ENCODE data around the gene IVD. TPM values are rescaled to one million over a fixed set of nuclear protein-coding genes. Genes with fewer than 3 reads are reported as not detected.

The IVD gene
- polyA plus RNA-seq, 1 donor from 2014 or later = 28.6 TPM

GRCh38 chr15:40454904-40455391 is 49.4 kb downstream of the IVD start:
- no peak overlapping the region for H3K4me2 ChIP-seq (ENCODE audit: low read length)

GRCh38 chr15:40456299-40456712 is 50.7 kb downstream of the IVD start:
- H3K79me2 ChIP-seq (replicated peaks; ENCODE audit: insufficient read depth, low read length) = peaks cover 2% of the 10 kb centered on the region
- no peaks in the 10 kb centered on the region for H3K27me3 ChIP-seq (ENCODE audit: insufficient read depth, low read depth, low read length)
- H4K20me1 ChIP-seq (ENCODE audit: insufficient read depth) = no peaks in the 10 kb centered on the region
- H3K9me3 ChIP-seq (ENCODE audit: low read length) = no peaks in the 10 kb centered on the region
- H3K4me2 ChIP-seq (ENCODE audit: low read length) = no peak overlapping the region
- H3K27ac ChIP-seq (ENCODE audit: low read length) = no peak overlapping the region
- H3K4me3 ChIP-seq (ENCODE audit: low read length) = no peak overlapping the region
- no peaks in the 10 kb centered on the region for H3K36me3 ChIP-seq (ENCODE audit: insufficient read depth, low read length)
- H3F3A ChIP-seq (ENCODE audit: insufficient read depth, low read length, poor library complexity, severe bottlenecking) = no peaks in the 10 kb centered on the region
- H3K9ac ChIP-seq (ENCODE audit: low read length) = no peak overlapping the region
- H2AFZ ChIP-seq (ENCODE audit: low read depth, low read length) = no peak overlapping the region
- H3K9me2 ChIP-seq (ENCODE audit: insufficient read depth, low read length) = no peaks in the 10 kb centered on the region
- no peak for TF ChIP-seq EZH2 (IDR thresholded peaks at IDR 0.05; ENCODE audit: borderline replicate concordance, insufficient read depth, low read length, poor library complexity, severe bottlenecking)
- no peak for TF ChIP-seq SMC3 (conservative IDR thresholded peaks at IDR 0.05; ENCODE audit: poor library complexity)
- TF ChIP-seq MXI1 (conservative IDR thresholded peaks at IDR 0.05; ENCODE audit: poor library complexity, severe bottlenecking) = no peak
- no peak for TF ChIP-seq TAF1 (IDR thresholded peaks at IDR 0.05; ENCODE audit: low read depth)
- TF ChIP-seq POLR2AphosphoS5 (IDR thresholded peaks at IDR 0.05) = no peak
- TF ChIP-seq EP300 (conservative IDR thresholded peaks at IDR 0.05; ENCODE audit: poor library complexity, severe bottlenecking) = no peak
- TF ChIP-seq CTCF (IDR thresholded peaks at IDR 0.05; ENCODE audit: poor library complexity, severe bottlenecking) = no peak

More at GRCh38 chr15:40454904-40455391, 49.4 kb downstream of the IVD start:
- H3F3A ChIP-seq (ENCODE audit: insufficient read depth, low read length, poor library complexity, severe bottlenecking) = no peaks in the 10 kb centered on the region
- peaks cover 12% of the 10 kb centered on the region for H3K79me2 ChIP-seq (replicated peaks; ENCODE audit: insufficient read depth, low read length)
- H2AFZ ChIP-seq (ENCODE audit: low read depth, low read length) = no peak overlapping the region
- no peaks in the 10 kb centered on the region for H3K36me3 ChIP-seq (ENCODE audit: insufficient read depth, low read length)
- no peaks in the 10 kb centered on the region for H3K9me2 ChIP-seq (ENCODE audit: insufficient read depth, low read length)
- H3K27me3 ChIP-seq (ENCODE audit: insufficient read depth, low read depth, low read length) = no peaks in the 10 kb centered on the region
- TF ChIP-seq TAF1 (IDR thresholded peaks at IDR 0.05; ENCODE audit: low read depth) = no peak
- TF ChIP-seq CTCF (IDR thresholded peaks at IDR 0.05; ENCODE audit: poor library complexity, severe bottlenecking) = no peak
- no peak for TF ChIP-seq EZH2 (IDR thresholded peaks at IDR 0.05; ENCODE audit: borderline replicate concordance, insufficient read depth, low read length, poor library complexity, severe bottlenecking)
- TF ChIP-seq EP300 (conservative IDR thresholded peaks at IDR 0.05; ENCODE audit: poor library complexity, severe bottlenecking) = no peak
- TF ChIP-seq REST (IDR thresholded peaks at IDR 0.05; ENCODE audit: borderline replicate concordance) = no peak
- no peak for TF ChIP-seq POLR2AphosphoS5 (IDR thresholded peaks at IDR 0.05)
- no peak for TF ChIP-seq MXI1 (conservative IDR thresholded peaks at IDR 0.05; ENCODE audit: poor library complexity, severe bottlenecking)
- TF ChIP-seq SMC3 (conservative IDR thresholded peaks at IDR 0.05; ENCODE audit: poor library complexity) = no peak
- TF ChIP-seq RAD21 (conservative IDR thresholded peaks at IDR 0.05) = no peak
- H3K9me3 ChIP-seq (ENCODE audit: low read length) = no peaks in the 10 kb centered on the region
- H4K20me1 ChIP-seq (ENCODE audit: insufficient read depth) = peaks cover 3% of the 10 kb centered on the region
- H3K9ac ChIP-seq (ENCODE audit: low read length) = no peak overlapping the region
- no peak overlapping the region for H3K27ac ChIP-seq (ENCODE audit: low read length)
- no peak overlapping the region for H3K4me3 ChIP-seq (ENCODE audit: low read length)

Measured in neural cell (in vitro differentiated cells).